K562 (cell line): ENCODE measurements around the gene NAXD.

Source experiments
- CBX5 ChIP-seq: IDR thresholded peaks from 2 replicates; pipeline ENCODE4 v1.6.1; 2014; ENCODE audit warnings: low read depth, borderline replicate concordance
- CREB1 ChIP-seq, 2 experiments: sonication (generic) in 1 of 2; formaldehyde crosslinking in 1 of 2; IDR thresholded peaks; 2 replicates each; pipeline versions ENCODE4 v1.6.1 to v1.8.0; 2012 to 2022; ENCODE audit warnings: inconsistent platforms in 1 of 2, mild to moderate bottlenecking in 1 of 2, missing genetic modification reagents in 1 of 2, moderate library complexity in 1 of 2
- MCM2 ChIP-seq: fragments of 450-650 bp; IDR thresholded peaks from 2 replicates; pipeline ENCODE4 v1.6.1; 2017; ENCODE audit warnings: low read depth, mild to moderate bottlenecking
- POLR2A ChIP-seq: fragments of 450-650 bp; conservative IDR thresholded peaks from 2 replicates; pipeline ENCODE4 v1.6.1; 2016
- YY1 ChIP-seq, 3 experiments: IDR thresholded peaks; 2 replicates each; pipeline ENCODE4 v1.6.1; 2011; ENCODE audit warnings: low read length in 2 of 3, mild to moderate bottlenecking in 2 of 3, moderate library complexity in 2 of 3, borderline replicate concordance in 1 of 3, control low read depth in 1 of 3, low read depth in 1 of 3; ENCODE audit not compliant: insufficient read depth in 3 of 3, insufficient replicate concordance in 2 of 3, control insufficient read depth in 1 of 3, insufficient read length in 1 of 3; ENCODE audit errors: extremely low read depth in 1 of 3
- TF ChIP-seq, protein P1 (sequence below): fragments of 450-650 bp; IDR thresholded peaks from 2 replicates; pipeline ENCODE4 v1.7.1; 2018; ENCODE audit warnings: mild to moderate bottlenecking, low read depth; ENCODE audit not compliant: partially characterized antibody
- TF ChIP-seq, protein P2 (sequence below), 3 experiments: IDR thresholded peaks in 2 of 3; conservative IDR thresholded peaks in 1 of 3; 2 replicates each; pipeline ENCODE4 v1.5.1; 2011 to 2012; ENCODE audit warnings: low read length in 3 of 3, mild to moderate bottlenecking in 3 of 3, control low read depth in 2 of 3, improper control_type of control experiment in 1 of 3, inconsistent platforms in 1 of 3, low read depth in 1 of 3, mixed read lengths in 1 of 3, moderate library complexity in 1 of 3; ENCODE audit not compliant: insufficient read depth in 2 of 3

DNA sequence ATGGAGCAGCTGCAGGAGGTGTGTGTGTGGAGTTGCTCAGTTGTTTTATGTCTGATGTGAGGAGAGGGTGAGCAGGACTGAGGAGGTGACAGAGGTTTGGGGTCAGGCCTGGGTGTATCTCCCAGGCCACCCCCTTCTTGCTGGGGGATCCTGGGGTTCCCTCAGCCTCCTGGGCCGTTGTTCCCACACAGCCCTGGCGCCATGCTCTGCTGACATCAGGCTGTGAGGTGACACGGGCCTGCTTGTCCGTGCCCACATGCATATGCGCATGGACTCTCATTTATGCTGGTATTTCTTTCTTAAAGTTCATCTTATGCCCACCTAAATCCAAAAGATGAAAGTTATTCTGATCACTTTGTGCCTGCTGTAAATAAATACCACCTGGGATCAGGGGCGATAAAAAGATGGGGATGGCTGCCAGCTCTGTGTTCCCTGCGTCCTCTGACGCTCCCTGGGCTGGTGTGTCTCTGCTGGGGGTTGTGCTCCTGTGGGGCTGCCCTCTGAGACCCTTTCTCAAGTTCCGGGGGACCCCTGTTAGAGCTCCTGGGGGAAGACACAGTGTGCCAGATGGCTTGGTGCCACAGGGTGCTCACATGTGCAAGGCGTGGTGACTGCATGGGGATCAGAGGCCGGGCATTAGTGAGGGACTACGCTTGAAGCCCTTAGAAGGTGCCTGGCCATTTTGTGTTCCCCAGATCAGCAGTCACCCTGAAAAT lies 12.6 kb downstream of the NAXD start:
- TF ChIP-seq POLR2A, result no peak
- no peak for TF ChIP-seq CBX5
- TF ChIP-seq YY1 (IDR thresholded peaks at IDR 0.05; ENCODE audit: borderline replicate concordance in 1 of 3, control insufficient read depth in 1 of 3, extremely low read depth in 1 of 3, insufficient read depth in 3 of 3, insufficient read length in 1 of 3, insufficient replicate concordance in 2 of 3, low read depth in 1 of 3, low read length in 2 of 3), result no peak
- TF ChIP-seq, protein P1, sequence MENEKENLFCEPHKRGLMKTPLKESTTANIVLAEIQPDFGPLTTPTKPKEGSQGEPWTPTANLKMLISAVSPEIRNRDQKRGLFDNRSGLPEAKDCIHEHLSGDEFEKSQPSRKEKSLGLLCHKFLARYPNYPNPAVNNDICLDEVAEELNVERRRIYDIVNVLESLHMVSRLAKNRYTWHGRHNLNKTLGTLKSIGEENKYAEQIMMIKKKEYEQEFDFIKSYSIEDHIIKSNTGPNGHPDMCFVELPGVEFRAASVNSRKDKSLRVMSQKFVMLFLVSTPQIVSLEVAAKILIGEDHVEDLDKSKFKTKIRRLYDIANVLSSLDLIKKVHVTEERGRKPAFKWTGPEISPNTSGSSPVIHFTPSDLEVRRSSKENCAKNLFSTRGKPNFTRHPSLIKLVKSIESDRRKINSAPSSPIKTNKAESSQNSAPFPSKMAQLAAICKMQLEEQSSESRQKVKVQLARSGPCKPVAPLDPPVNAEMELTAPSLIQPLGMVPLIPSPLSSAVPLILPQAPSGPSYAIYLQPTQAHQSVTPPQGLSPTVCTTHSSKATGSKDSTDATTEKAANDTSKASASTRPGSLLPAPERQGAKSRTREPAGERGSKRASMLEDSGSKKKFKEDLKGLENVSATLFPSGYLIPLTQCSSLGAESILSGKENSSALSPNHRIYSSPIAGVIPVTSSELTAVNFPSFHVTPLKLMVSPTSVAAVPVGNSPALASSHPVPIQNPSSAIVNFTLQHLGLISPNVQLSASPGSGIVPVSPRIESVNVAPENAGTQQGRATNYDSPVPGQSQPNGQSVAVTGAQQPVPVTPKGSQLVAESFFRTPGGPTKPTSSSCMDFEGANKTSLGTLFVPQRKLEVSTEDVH, result no peak
- no peak for TF ChIP-seq MCM2
- no peak for TF ChIP-seq CREB1 (IDR thresholded peaks at IDR 0.05)
- no peak for TF ChIP-seq CREB1 (CRISPR knock-in tag; IDR thresholded peaks at IDR 0.05)
- TF ChIP-seq, protein P2, sequence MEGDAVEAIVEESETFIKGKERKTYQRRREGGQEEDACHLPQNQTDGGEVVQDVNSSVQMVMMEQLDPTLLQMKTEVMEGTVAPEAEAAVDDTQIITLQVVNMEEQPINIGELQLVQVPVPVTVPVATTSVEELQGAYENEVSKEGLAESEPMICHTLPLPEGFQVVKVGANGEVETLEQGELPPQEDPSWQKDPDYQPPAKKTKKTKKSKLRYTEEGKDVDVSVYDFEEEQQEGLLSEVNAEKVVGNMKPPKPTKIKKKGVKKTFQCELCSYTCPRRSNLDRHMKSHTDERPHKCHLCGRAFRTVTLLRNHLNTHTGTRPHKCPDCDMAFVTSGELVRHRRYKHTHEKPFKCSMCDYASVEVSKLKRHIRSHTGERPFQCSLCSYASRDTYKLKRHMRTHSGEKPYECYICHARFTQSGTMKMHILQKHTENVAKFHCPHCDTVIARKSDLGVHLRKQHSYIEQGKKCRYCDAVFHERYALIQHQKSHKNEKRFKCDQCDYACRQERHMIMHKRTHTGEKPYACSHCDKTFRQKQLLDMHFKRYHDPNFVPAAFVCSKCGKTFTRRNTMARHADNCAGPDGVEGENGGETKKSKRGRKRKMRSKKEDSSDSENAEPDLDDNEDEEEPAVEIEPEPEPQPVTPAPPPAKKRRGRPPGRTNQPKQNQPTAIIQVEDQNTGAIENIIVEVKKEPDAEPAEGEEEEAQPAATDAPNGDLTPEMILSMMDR (IDR thresholded peaks at IDR 0.05 in 2 of 3, conservative IDR thresholded peaks at IDR 0.05 in 1 of 3; ENCODE audit: insufficient read depth in 2 of 3, low read depth in 1 of 3, low read length in 3 of 3), result no peak
